Measurements from ENCODE around the gene CREB5. TPM values are rescaled to one million over a fixed set of nuclear protein-coding genes. Genes with fewer than 3 reads are reported as not detected.

Gene CREB5
- total and polyA plus RNA-seq, 2 experiments from 2014 or later: 2.4 to 4.4 TPM

GRCh38 chr7:28623105-28623730 lies 210.9 kb downstream of the CREB5 start:
- Mint-ChIP-seq H3K4me1 (peaks cover 13% of the 10 kb centered on the region), H3K27me3 (ENCODE audit: insufficient read depth, low read depth, poor library complexity) (no peaks in the 10 kb centered on the region), H3K27ac (no peak overlapping the region), H3K4me3 (no peak overlapping the region), H3K36me3 (ENCODE audit: low read depth) (no peaks in the 10 kb centered on the region), H3K9me3 (no peaks in the 10 kb centered on the region)
- Histone ChIP-seq H3F3A (replicated peaks; ENCODE audit: low read depth) (no peaks in the 10 kb centered on the region), H3K27me3 (ENCODE audit: insufficient read depth) (no peaks in the 10 kb centered on the region), H3K27ac (ENCODE audit: low read depth) (no peak overlapping the region), H3K9me2 (ENCODE audit: insufficient read depth) (no peaks in the 10 kb centered on the region), H3K79me2 (replicated peaks; ENCODE audit: insufficient read depth) (no peaks in the 10 kb centered on the region), H4K20me1 (replicated peaks; ENCODE audit: insufficient read depth) (no peaks in the 10 kb centered on the region), H3K4me2 (no peak overlapping the region), H2AFZ (no peak overlapping the region), H3K4me3 (no peak overlapping the region), H3K36me3 (ENCODE audit: insufficient read depth) (no peaks in the 10 kb centered on the region), H3K4me1 (ENCODE audit: insufficient read depth) (peaks cover 6% of the 10 kb centered on the region)
- DNase-seq (ENCODE audit: low spot score): no peak
- TF ChIP-seq CREB1 (CRISPR knock-in tag; IDR thresholded peaks at IDR 0.05; ENCODE audit: low read depth) (no peak), CTCF (conservative IDR thresholded peaks at IDR 0.05; ENCODE audit: low read depth in 2 of 2) (no peak), ZNF331 (CRISPR knock-in tag; IDR thresholded peaks at IDR 0.05; ENCODE audit: low read depth) (no peak), POLR2AphosphoS5 (IDR thresholded peaks at IDR 0.05; ENCODE audit: low read depth) (no peak), STAT1 (IDR thresholded peaks at IDR 0.05; ENCODE audit: unreplicated experiment) (no peak), JUNB (IDR thresholded peaks at IDR 0.05; ENCODE audit: unreplicated experiment) (no peak), EZH2phosphoT487 (IDR thresholded peaks at IDR 0.05; ENCODE audit: unreplicated experiment) (no peak), EZH2 (IDR thresholded peaks at IDR 0.05; ENCODE audit: low read depth, unreplicated experiment) (no peak), REST (IDR thresholded peaks at IDR 0.05; ENCODE audit: unreplicated experiment) (no peak), ZNF462 (CRISPR knock-in tag; IDR thresholded peaks at IDR 0.05) (no peak), ZNF114 (CRISPR knock-in tag; IDR thresholded peaks at IDR 0.05) (no peak), ETS1 (IDR thresholded peaks at IDR 0.05) (no peak), NANOG (IDR thresholded peaks at IDR 0.05; ENCODE audit: borderline replicate concordance) (no peak)
- no peak for ATAC-seq
